ENCODE data around the gene XXYLT1.
"Not testable (repeated sequence)": the region's sequence is repeated elsewhere in the genome, so short reads cannot be mapped to it uniquely, and the experiment has no call there.

The XXYLT1 gene

DNA sequence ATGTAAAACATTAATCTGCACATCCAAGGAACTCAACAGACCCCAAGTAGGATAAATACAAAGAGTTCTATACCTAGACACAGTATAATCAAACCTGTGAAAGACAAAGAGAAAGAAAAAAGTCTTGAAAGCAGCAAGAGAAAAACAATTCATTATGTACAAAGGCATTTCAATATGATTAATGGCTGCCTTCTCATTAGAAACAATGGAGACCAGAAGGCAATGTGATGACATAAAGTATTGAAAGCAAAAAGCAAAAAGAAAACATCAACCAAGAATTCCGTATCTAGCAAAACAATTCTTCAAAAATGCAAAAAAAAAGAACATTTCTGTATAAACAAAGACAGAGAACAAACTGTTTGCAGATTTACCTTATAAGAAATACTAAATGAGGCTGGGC, 81.1 kb downstream of the XXYLT1 start:
- Histone ChIP-seq H2AFZ (ENCODE audit: low read depth, low read length, severe bottlenecking) (no peak overlapping the region), H4K20me1 (ENCODE audit: low read depth, low read length) (0 out of 2 replicates have a peak, but pooled peaks cover 4% of the 10 kb centered on the region), H3K27me3 (ENCODE audit: low read length) (no peaks in the 10 kb centered on the region), H3K4me2 (ENCODE audit: low read depth, low read length, poor library complexity, severe bottlenecking) (no peak overlapping the region), H3K4me3 (ENCODE audit: insufficient read depth, low read length, poor library complexity, severe bottlenecking) (no peak overlapping the region), H3K9ac (ENCODE audit: low read length) (no peak overlapping the region), H3K9me3 (ENCODE audit: insufficient read depth, low read length) (peaks cover 8% of the 10 kb centered on the region; the same call in 1 of the 2 replicates), H3K27ac (ENCODE audit: low read depth, low read length) (no peak overlapping the region), H3K9me2 (replicated peaks; ENCODE audit: insufficient read depth, low read length) (no peaks in the 10 kb centered on the region), H3K79me2 (ENCODE audit: insufficient read depth, low read length) (no peaks in the 10 kb centered on the region; the same call in 1 of the 2 replicates), H3F3A (ENCODE audit: insufficient read depth) (no peaks in the 10 kb centered on the region), H3K36me3 (ENCODE audit: low read length) (no peaks in the 10 kb centered on the region)
- TF ChIP-seq CTCF (IDR thresholded peaks at IDR 0.05; ENCODE audit: insufficient read depth, low read length, poor library complexity, severe bottlenecking) (no peak), EZH2phosphoT487 (conservative IDR thresholded peaks at IDR 0.05; ENCODE audit: low read length) (no peak)

GRCh38 chr3:195188426-195188927, 82.5 kb downstream of the XXYLT1 start:
- H3K9me3 ChIP-seq (ENCODE audit: insufficient read depth, low read length) = peaks cover 8% of the 10 kb centered on the region; the same call in 1 of the 2 replicates
- no peak overlapping the region for H3K9ac ChIP-seq (ENCODE audit: low read length)
- no peak overlapping the region for H3K4me2 ChIP-seq (ENCODE audit: low read depth, low read length, poor library complexity, severe bottlenecking)
- H3K79me2 ChIP-seq (ENCODE audit: insufficient read depth, low read length) = no peaks in the 10 kb centered on the region; the same call in 1 of the 2 replicates
- H2AFZ ChIP-seq (ENCODE audit: low read depth, low read length, severe bottlenecking) = no peak overlapping the region
- no peaks in the 10 kb centered on the region for H3K36me3 ChIP-seq (ENCODE audit: low read length)
- H3K27me3 ChIP-seq (ENCODE audit: low read length) = no peaks in the 10 kb centered on the region
- no peak overlapping the region for H3K4me3 ChIP-seq (ENCODE audit: insufficient read depth, low read length, poor library complexity, severe bottlenecking)
- TF ChIP-seq CTCF (IDR thresholded peaks at IDR 0.05; ENCODE audit: insufficient read depth, low read length, poor library complexity, severe bottlenecking) (no peak), EZH2phosphoT487 (conservative IDR thresholded peaks at IDR 0.05; ENCODE audit: low read length) (no peak)
- H3F3A ChIP-seq (ENCODE audit: insufficient read depth) = no peaks in the 10 kb centered on the region
- H4K20me1 ChIP-seq (ENCODE audit: low read depth, low read length) = 0 out of 2 replicates have a peak, but pooled peaks cover 4% of the 10 kb centered on the region
- no peak overlapping the region for H3K27ac ChIP-seq (ENCODE audit: low read depth, low read length)
- H3K9me2 ChIP-seq (replicated peaks; ENCODE audit: insufficient read depth, low read length) = no peaks in the 10 kb centered on the region

- H2AFZ ChIP-seq (ENCODE audit: low read depth, low read length, severe bottlenecking) = no peak overlapping the region
- no peaks in the 10 kb centered on the region for H3K36me3 ChIP-seq (ENCODE audit: low read length)
- H3K27ac ChIP-seq (ENCODE audit: low read depth, low read length) = no peak overlapping the region
- no peaks in the 10 kb centered on the region for H3K27me3 ChIP-seq (ENCODE audit: low read length)
- H3K4me3 ChIP-seq (ENCODE audit: insufficient read depth, low read length, poor library complexity, severe bottlenecking) = no peak overlapping the region
- H3K9me3 ChIP-seq (ENCODE audit: insufficient read depth, low read length) = peaks cover 8% of the 10 kb centered on the region; the same call in 1 of the 2 replicates
- H3K9ac ChIP-seq (ENCODE audit: low read length) = no peak overlapping the region
- H3F3A ChIP-seq (ENCODE audit: insufficient read depth) = no peaks in the 10 kb centered on the region
- H3K79me2 ChIP-seq (ENCODE audit: insufficient read depth, low read length) = no peaks in the 10 kb centered on the region; the same call in 1 of the 2 replicates
- no peak overlapping the region for H3K4me2 ChIP-seq (ENCODE audit: low read depth, low read length, poor library complexity, severe bottlenecking)
- H4K20me1 ChIP-seq (ENCODE audit: low read depth, low read length) = 0 out of 2 replicates have a peak, but pooled peaks cover 7% of the 10 kb centered on the region
- TF ChIP-seq EZH2phosphoT487 (conservative IDR thresholded peaks at IDR 0.05; ENCODE audit: low read length) (no peak), CTCF (IDR thresholded peaks at IDR 0.05; ENCODE audit: insufficient read depth, low read length, poor library complexity, severe bottlenecking) (no peak)
- H3K9me2 ChIP-seq (replicated peaks; ENCODE audit: insufficient read depth, low read length) = no peaks in the 10 kb centered on the region
These were observed 83.1 kb downstream of the XXYLT1 start for GRCh38 chr3:195187609-195188425.

- H3K27me3 ChIP-seq (ENCODE audit: low read length); H3K9ac ChIP-seq (ENCODE audit: low read length); H3K27ac ChIP-seq (ENCODE audit: low read depth, low read length); H3K9me2 ChIP-seq (replicated peaks; ENCODE audit: insufficient read depth, low read length); H3K4me2 ChIP-seq (ENCODE audit: low read depth, low read length, poor library complexity, severe bottlenecking); H3K79me2 ChIP-seq (ENCODE audit: insufficient read depth, low read length); H2AFZ ChIP-seq (ENCODE audit: low read depth, low read length, severe bottlenecking); H3K9me3 ChIP-seq (ENCODE audit: insufficient read depth, low read length); H3K36me3 ChIP-seq (ENCODE audit: low read length); H3F3A ChIP-seq (ENCODE audit: insufficient read depth); H3K4me3 ChIP-seq (ENCODE audit: insufficient read depth, low read length, poor library complexity, severe bottlenecking): not testable (repeated sequence)
- 0 out of 2 replicates have a peak, but pooled peaks cover 12% of the 10 kb centered on the region for H4K20me1 ChIP-seq (ENCODE audit: low read depth, low read length)
These were observed 84.3 kb downstream of the XXYLT1 start for GRCh38 chr3:195186710-195187047.

All from SU-DHL-6 (cell line).